CD4-positive, alpha-beta memory T cell (primary cell): ENCODE data around the gene PAQR5. TPM values are rescaled to one million over a fixed set of nuclear protein-coding genes. Genes with fewer than 3 reads are reported as not detected.
"Not testable (repeated sequence)": the region's sequence is repeated elsewhere in the genome, so short reads cannot be mapped to it uniquely, and the experiment has no call there.

Experiments used
- CTCF ChIA-PET: fragments of 350-600 bp; sonication (Branson Sonifier 250); formaldehyde crosslinking; loops from one replicate; lab custom pipeline; 2021; ENCODE audit warnings: inconsistent platforms; ENCODE audit not compliant: partially characterized antibody; lab: Charles Lee
- POLR2A ChIA-PET: fragments of 350-600 bp; sonication (Branson Sonifier 250); formaldehyde crosslinking; loops from one replicate; lab custom pipeline; 2021; ENCODE audit not compliant: partially characterized antibody; lab: Charles Lee
- DNase-seq, 5 donors: peaks; one replicate each; pipeline versions ENCODE4 v3.0.0 to v3.0.0-alpha.2; 2020 to 2022; ENCODE audit warnings: mixed read lengths in 1 of 5
- H3K27ac ChIP-seq: one replicate; pipeline ENCODE4 v1.7.0; 2013; ENCODE audit warnings: low read depth, low read length
- H3K27me3 ChIP-seq: 2 replicates; pipeline ENCODE4 v1.7.0; 2013; ENCODE audit warnings: mild to moderate bottlenecking, low read length, moderate library complexity; ENCODE audit not compliant: insufficient read depth
- H3K36me3 ChIP-seq: 2 replicates; pipeline ENCODE4 v1.7.0; 2013; ENCODE audit warnings: mild to moderate bottlenecking, low read length, moderate library complexity; ENCODE audit not compliant: insufficient read depth
- H3K4me1 ChIP-seq: 2 replicates; pipeline ENCODE4 v1.7.0; 2013; ENCODE audit warnings: mild to moderate bottlenecking, low read length, moderate library complexity; ENCODE audit not compliant: insufficient read depth
- H3K4me3 ChIP-seq, 2 donors: one replicate each; pipeline ENCODE4 v1.7.0; 2013; ENCODE audit warnings: low read length in 2 of 2, mild to moderate bottlenecking in 1 of 2
- H3K9me3 ChIP-seq, 2 donors: one replicate each; pipeline ENCODE4 v1.7.0; 2013; ENCODE audit warnings: low read length in 2 of 2, control low read depth in 1 of 2; ENCODE audit not compliant: control insufficient read depth in 1 of 2
- H3K27ac Mint-ChIP-seq, 7 donors: one replicate each; pipeline ENCODE4 v1.8.0; 2020 to 2021; ENCODE audit warnings: mixed read lengths in 7 of 7, mild to moderate bottlenecking in 6 of 7, inconsistent platforms in 3 of 7, moderate library complexity in 3 of 7
- H3K27me3 Mint-ChIP-seq, 2 donors: one replicate each; pipeline ENCODE4 v1.8.0; 2020 to 2021; ENCODE audit warnings: mixed read lengths in 2 of 2
- H3K36me3 Mint-ChIP-seq, 2 donors: one replicate each; pipeline ENCODE4 v1.8.0; 2020 to 2021; ENCODE audit warnings: mixed read lengths in 2 of 2, inconsistent platforms in 1 of 2, mild to moderate bottlenecking in 1 of 2
- H3K4me1 Mint-ChIP-seq, 4 donors: one replicate each; pipeline ENCODE4 v1.8.0; 2020 to 2021; ENCODE audit warnings: mixed read lengths in 4 of 4, mild to moderate bottlenecking in 1 of 4
- H3K4me3 Mint-ChIP-seq, 8 donors: one replicate each; pipeline ENCODE4 v1.8.0; 2020 to 2021; ENCODE audit warnings: mixed read lengths in 8 of 8, mild to moderate bottlenecking in 7 of 8, moderate library complexity in 6 of 8, inconsistent platforms in 3 of 8
- H3K9me3 Mint-ChIP-seq, 8 donors: one replicate each; pipeline ENCODE4 v1.8.0; 2020 to 2021; ENCODE audit warnings: mixed read lengths in 8 of 8, mild to moderate bottlenecking in 5 of 8, inconsistent platforms in 3 of 8, moderate library complexity in 1 of 8
- intact Hi-C: fragments of 100-400 bp; cut with micrococcal nuclease; formaldehyde crosslinking; loops from one replicate; pipeline ENCODE4 v1.15.1; 2023
- polyA plus RNA-seq, 2 donors: library from polyadenylated mRNA; unstranded; fragments of 300-500 nt; fragmentation: Illumina TruSeq; gene quantifications; one replicate each; pipeline ENCODE4 v1.2.3, GENCODE V29; 2021
- total RNA-seq, 2 experiments: library from RNA; stranded (reverse); gene quantifications; one replicate each; pipeline ENCODE4 v1.2.3, GENCODE V29; 2021

PAQR5 gene
- total and polyA plus RNA-seq, 4 experiments from 2014 or later: 0.20 TPM; not detected in 3

DNA sequence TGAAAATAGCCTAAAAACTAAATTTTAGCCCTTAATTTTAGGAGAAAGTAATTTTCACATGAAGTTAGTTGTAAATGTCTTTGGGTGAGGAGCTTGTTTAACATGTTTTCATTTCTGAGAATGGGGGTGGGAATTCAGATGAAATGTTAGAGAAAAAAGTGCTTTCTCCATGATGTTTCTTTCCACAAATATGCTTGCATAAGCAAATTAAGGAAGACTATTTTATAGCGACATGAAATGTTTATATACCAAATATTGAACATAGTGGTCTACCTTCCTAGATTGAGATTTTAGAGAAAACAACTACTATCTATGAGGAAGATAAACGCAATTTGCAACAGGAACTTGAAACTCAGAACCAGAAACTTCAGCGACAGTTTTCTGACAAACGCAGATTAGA, 140.9 kb downstream of the PAQR5 start:
- Histone ChIP-seq H3K4me3 (no peak overlapping the region), H3K27me3 (no peaks in the 10 kb centered on the region), H3K9me3 (no peaks in the 10 kb centered on the region), H3K36me3 (no peaks in the 10 kb centered on the region), H3K27ac (no peak overlapping the region), H3K4me1 (peaks cover 7% of the 10 kb centered on the region)
- Mint-ChIP-seq H3K4me1 (peaks cover 3 to 15% (median 6%) of the 10 kb centered on the region in 4 donors), H3K4me3 (no peak overlapping the region), H3K27me3 (no peaks in the 10 kb centered on the region), H3K27ac (no peak overlapping the region), H3K9me3 (no peaks in the 10 kb centered on the region), H3K36me3 (no peaks in the 10 kb centered on the region)
- CTCF ChIA-PET: interaction anchor here (1.1 to 1.8 kb wide), 3 partner anchors 9 to 658 kb away, joined by 3 to 5 read pairs (median 4); partner anchors contain the start of gene TLE3
- POLR2A ChIA-PET: interaction anchor here (5.5 kb wide), 1 partner anchor 13 kb away, joined by 39 read pairs; the partner anchor contains the start of gene RPLP1
- intact Hi-C loops: no loop called here
- DNase-seq: no peak

DNA sequence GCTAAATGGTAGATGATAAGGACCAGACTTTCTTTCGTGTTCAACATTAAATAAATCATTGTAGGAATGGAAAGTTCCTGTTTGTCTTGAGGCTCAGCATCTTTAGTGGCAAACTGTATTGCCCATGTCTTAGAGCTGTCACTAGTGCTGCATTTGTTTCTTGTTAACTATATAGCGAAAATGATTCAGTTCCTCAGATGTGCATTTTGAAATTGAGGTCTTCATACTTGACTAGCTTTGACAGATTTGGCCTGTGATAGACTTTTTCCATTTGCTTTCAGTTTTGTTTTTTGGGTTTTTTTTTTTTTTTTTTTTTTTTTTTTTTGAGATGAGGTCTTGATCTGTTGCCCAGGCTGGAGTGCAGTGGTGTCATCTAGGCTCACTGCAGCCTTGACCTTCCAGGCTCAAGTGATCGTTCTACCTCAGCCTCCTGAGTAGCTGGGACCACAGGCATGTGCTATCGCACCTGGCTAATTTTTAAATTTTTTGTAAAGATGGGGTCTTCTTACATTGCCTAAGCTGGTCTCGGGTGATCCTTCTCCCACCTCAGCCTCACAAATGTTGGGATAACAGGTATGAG, 144.4 kb downstream of the PAQR5 start:
- DNase-seq: no peak
- intact Hi-C loops: no loop called here
- H3K9me3 Mint-ChIP-seq: no peaks in the 10 kb centered on the region
- Histone ChIP-seq H3K9me3 (no peaks in the 10 kb centered on the region), H3K36me3 (no peaks in the 10 kb centered on the region), H3K27me3 (no peaks in the 10 kb centered on the region), H3K27ac (peak overlapping the region; percentile 22), H3K4me1 (peaks cover 7% of the 10 kb centered on the region), H3K4me3 (no peak overlapping the region)
- POLR2A ChIA-PET: interaction anchor here (3.3 kb wide), 1 partner anchor 10 kb away, joined by 31 read pairs; the partner anchor contains the start of gene RPLP1
- H3K4me1 Mint-ChIP-seq: peaks cover 3 to 15% (median 6%) of the 10 kb centered on the region in 4 donors
- peak overlapping the region in 6 of 7 donors; percentile 0 to 83 (median 51) for H3K27ac Mint-ChIP-seq
- no peaks in the 10 kb centered on the region for H3K27me3 Mint-ChIP-seq
- peak overlapping the region in 4 of 8 donors; percentile 31 to 73 (median 50) for H3K4me3 Mint-ChIP-seq
- no peaks in the 10 kb centered on the region for H3K36me3 Mint-ChIP-seq
- CTCF ChIA-PET: interaction anchor here (0.6 to 1.4 kb wide), 4 partner anchors 19 to 1024 kb away, joined by 3 to 5 read pairs (median 3); no protein-coding TSS in a partner anchor

DNA sequence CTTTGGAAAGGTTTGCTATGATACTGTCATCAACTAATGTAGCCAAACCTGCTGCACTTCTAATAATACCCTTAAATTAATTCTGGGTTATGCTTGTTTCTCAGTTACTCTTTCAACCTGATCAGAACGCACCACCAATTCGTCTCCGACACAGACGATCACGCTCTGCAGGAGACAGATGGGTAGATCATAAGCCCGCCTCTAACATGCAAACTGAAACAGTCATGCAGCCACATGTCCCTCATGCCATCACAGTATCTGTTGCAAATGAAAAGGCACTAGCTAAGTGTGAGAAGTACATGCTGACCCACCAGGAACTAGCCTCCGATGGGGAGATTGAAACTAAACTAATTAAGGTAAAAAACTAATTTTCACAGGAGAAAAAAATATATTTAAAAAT, 146.0 kb downstream of the PAQR5 start:
- Mint-ChIP-seq H3K9me3 (no peaks in the 10 kb centered on the region), H3K27me3 (no peaks in the 10 kb centered on the region), H3K4me3 (no peak overlapping the region), H3K4me1 (peaks cover 3 to 15% (median 6%) of the 10 kb centered on the region in 4 donors), H3K36me3 (no peaks in the 10 kb centered on the region), H3K27ac (no peak overlapping the region)
- DNase-seq: no peak
- intact Hi-C loops: no loop called here
- Histone ChIP-seq H3K36me3 (no peaks in the 10 kb centered on the region), H3K9me3 (no peaks in the 10 kb centered on the region), H3K27me3 (no peaks in the 10 kb centered on the region), H3K4me1 (peaks cover 7% of the 10 kb centered on the region), H3K27ac (no peak overlapping the region), H3K4me3 (no peak overlapping the region)
- ChIA-PET POLR2A (interaction anchor here (3.3 kb wide), 1 partner anchor 9 kb away, joined by 31 read pairs; the partner anchor contains the start of gene RPLP1), CTCF (interaction anchor here (4.7 kb wide), 1 partner anchor 18 kb away, joined by 19 read pairs; no protein-coding TSS in a partner anchor)

DNA sequence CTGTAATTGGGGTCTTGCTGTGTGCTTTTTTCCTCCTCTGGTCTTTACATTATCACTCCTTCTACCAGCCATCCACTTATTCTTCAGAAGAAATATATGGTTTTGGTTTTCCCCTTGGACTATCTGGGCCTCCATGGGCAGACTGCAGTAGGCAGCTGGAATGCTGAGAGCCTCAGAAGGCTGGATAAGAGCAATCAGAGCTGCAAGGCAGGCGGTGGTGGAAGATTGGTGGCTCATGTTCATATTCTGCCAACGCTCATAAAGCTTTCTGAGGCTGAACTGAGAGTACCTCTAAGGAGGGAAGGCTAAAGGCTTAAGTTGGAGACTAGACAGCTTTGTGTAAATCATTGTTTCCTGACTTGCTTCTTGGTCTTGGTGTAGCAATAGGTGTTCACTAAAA, 148.2 kb downstream of the PAQR5 start:
- Histone ChIP-seq H3K9me3 (no peaks in the 10 kb centered on the region), H3K27me3 (no peaks in the 10 kb centered on the region), H3K36me3 (no peaks in the 10 kb centered on the region), H3K4me1 (peaks cover 17% of the 10 kb centered on the region), H3K4me3 (no peak overlapping the region), H3K27ac (no peak overlapping the region)
- ChIA-PET POLR2A (interaction anchor here (0.9 kb wide), 1 partner anchor 13 kb away, joined by 3 read pairs; no protein-coding TSS in a partner anchor), CTCF (interaction anchor here (1.3 to 4.7 kb wide), 2 partner anchors 16 to 21 kb away, joined by 4 to 19 read pairs; no protein-coding TSS in a partner anchor)
- H3K27ac Mint-ChIP-seq: peak overlapping the region in 1 of 7 donors; percentile 9
- H3K9me3 Mint-ChIP-seq: no peaks in the 10 kb centered on the region
- H3K36me3 Mint-ChIP-seq: no peaks in the 10 kb centered on the region
- no peak for DNase-seq
- H3K27me3 Mint-ChIP-seq: no peaks in the 10 kb centered on the region
- H3K4me3 Mint-ChIP-seq: no peak overlapping the region
- intact Hi-C loops: no loop called here
- H3K4me1 Mint-ChIP-seq: peaks cover 3 to 19% (median 11%) of the 10 kb centered on the region in 4 donors

DNA sequence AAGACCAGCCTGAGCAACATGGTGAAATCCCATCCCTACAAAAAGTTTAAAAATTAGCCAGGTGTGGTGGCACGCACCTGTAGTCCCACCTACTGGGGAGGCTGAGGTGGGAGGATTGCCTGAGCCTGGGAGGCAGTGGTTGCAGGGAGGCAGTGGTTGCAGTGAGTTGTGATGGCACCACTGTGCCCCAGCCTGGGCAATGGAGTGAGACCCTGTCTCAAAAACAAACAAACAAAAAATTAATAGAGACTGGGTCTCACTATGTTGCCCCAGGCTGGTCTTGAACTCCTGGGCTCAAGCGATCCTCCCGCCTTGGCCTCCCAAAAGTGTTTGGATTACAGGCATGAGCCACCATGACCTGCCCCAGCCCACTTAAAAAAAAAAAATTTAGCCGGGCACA, 151.5 kb downstream of the PAQR5 start:
- H3K27me3 Mint-ChIP-seq, H3K4me3 ChIP-seq, H3K27me3 ChIP-seq, H3K27ac Mint-ChIP-seq, H3K27ac ChIP-seq, DNase-seq, H3K9me3 Mint-ChIP-seq, H3K4me3 Mint-ChIP-seq, H3K9me3 ChIP-seq, H3K36me3 ChIP-seq: not testable (repeated sequence)
- Mint-ChIP-seq H3K36me3 (peaks cover 17 to 29% of the 10 kb centered on the region in 2 donors), H3K4me1 (peaks cover 18 to 34% (median 26%) of the 10 kb centered on the region in 4 donors)
- ChIA-PET CTCF (interaction anchor here (5.4 to 6.5 kb wide), 2 partner anchors 12 to 17 kb away, joined by 45 to 94 read pairs; no protein-coding TSS in a partner anchor), POLR2A (interaction anchor here (1.1 to 9.4 kb wide), 2 partner anchors 16 to 18 kb away, joined by 4 to 488 read pairs; no protein-coding TSS in a partner anchor)
- intact Hi-C loops: loop anchor here (5.0 kb wide), 1 partner anchor 38 kb away; the partner anchor contains the start of gene KIF23
- peaks cover 30% of the 10 kb centered on the region for H3K4me1 ChIP-seq

DNA sequence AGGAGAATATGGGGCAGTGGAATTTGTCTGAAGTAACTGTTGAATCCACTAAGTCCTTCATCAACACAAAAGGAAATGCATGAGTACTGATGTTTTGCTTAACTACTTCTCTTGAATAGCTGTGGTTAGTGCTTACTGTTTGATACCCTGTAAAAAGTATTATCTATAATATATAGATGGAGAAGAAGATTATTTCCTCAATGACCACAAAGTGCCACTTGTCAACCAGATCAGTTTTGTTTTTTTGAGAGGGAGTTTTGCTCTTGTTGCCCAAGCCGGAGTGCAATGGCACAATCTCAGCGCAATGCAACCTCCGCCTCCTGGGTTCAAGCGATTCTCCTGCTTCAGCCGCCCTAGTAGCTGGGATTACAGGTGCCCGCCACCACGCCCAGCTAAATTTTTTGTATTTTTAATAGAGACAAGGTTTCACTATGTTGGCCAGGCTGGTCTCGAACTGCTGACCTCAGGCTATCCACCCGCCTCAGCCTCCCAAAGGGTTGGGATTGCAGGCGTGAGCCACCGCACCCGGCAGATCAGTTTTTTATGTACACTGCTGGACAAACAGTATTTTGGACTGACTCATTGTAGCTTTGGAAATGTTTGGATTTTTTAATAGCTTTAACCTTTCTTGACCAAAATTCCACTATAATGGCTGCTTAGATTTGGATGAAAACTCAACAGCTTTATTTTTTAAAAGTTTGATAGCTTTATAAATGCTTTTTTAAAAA, 152.4 kb downstream of the PAQR5 start:
- H3K36me3 Mint-ChIP-seq: peaks cover 23 to 38% of the 10 kb centered on the region in 2 donors
- peaks cover 36% of the 10 kb centered on the region for H3K4me1 ChIP-seq
- peaks cover 13% of the 10 kb centered on the region for H3K36me3 ChIP-seq
- H3K9me3 Mint-ChIP-seq: no peaks in the 10 kb centered on the region
- peak overlapping the region in 4 of 7 donors; percentile 53 to 99 (median 96) for H3K27ac Mint-ChIP-seq
- no peaks in the 10 kb centered on the region for H3K27me3 ChIP-seq
- peaks cover 23 to 43% (median 33%) of the 10 kb centered on the region in 4 donors for H3K4me1 Mint-ChIP-seq
- no peaks in the 10 kb centered on the region for H3K27me3 Mint-ChIP-seq
- H3K9me3 ChIP-seq: no peaks in the 10 kb centered on the region
- no peak overlapping the region for H3K4me3 ChIP-seq
- H3K27ac ChIP-seq: peak overlapping the region; percentile 92
- CTCF ChIA-PET: interaction anchor here (0.8 to 6.5 kb wide), 6 partner anchors 11 to 291 kb away, joined by 3 to 94 read pairs (median 6); partner anchors contain the start of gene GLCE
- intact Hi-C loops: loop anchor here (5.0 kb wide), 1 partner anchor 39 kb away; the partner anchor contains the start of gene KIF23
- POLR2A ChIA-PET: interaction anchor here (1.2 to 9.4 kb wide), 9 partner anchors 8 to 1084 kb away, joined by 3 to 488 read pairs (median 23); partner anchors contain the start of genes GLCE, KIF23 and TLE3
- peak overlapping the region in 5 of 8 donors; percentile 94 to 100 (median 98) for H3K4me3 Mint-ChIP-seq
- no peak for DNase-seq
